SKM-1 (cell line): ENCODE measurements around the gene SLC9B1.
A peak's percentile ranks its signal among the peaks of the same experiment; 100 is the strongest.
"Not testable (repeated sequence)": the region's sequence is repeated elsewhere in the genome, so short reads cannot be mapped to it uniquely, and the experiment has no call there.

Experiments used
- DNase-seq: peaks from one replicate; lab custom pipeline; 2025; ENCODE audit not compliant: unreplicated experiment; lab: John Stamatoyannopoulos, UW

The SLC9B1 gene

DNA sequence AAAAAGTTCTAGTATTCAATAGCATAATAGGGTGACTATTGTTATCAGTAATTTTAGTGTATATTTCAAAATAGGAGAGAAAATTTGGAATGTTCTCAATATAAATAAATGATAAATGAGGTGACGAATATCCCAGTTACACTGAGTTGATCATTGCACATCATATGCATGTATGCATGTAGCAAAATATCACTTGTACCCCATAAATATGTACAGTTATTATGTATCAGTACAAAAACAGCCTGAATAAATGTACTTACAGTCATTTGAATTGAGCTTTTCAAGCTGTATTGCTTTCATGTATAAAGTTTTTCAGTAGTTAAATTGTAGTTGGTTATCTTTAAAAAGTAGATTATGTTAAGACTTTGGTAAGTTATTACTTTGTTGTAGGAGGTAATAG lies 138.2 kb downstream of the SLC9B1 start:
- DNase-seq = no peak

DNA sequence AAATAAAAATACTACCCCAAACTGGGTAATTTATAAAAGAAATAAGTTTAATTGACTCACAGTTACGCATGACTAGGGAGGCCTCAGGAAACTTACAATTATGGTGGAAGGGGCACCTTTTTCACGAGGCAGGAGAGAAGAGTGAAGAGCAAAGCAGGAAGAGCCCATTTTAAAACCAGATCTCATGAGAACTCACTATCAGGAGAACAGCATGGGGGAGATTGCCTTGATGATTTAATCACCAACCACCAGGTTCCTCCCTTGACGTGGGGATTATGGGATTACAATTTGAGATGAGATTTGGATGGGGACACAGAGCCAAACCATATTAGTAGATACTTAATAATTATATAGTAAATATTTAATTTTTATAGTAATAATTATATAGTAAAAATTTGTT lies 140.6 kb downstream of the SLC9B1 start:
- DNase-seq = no peak

DNA sequence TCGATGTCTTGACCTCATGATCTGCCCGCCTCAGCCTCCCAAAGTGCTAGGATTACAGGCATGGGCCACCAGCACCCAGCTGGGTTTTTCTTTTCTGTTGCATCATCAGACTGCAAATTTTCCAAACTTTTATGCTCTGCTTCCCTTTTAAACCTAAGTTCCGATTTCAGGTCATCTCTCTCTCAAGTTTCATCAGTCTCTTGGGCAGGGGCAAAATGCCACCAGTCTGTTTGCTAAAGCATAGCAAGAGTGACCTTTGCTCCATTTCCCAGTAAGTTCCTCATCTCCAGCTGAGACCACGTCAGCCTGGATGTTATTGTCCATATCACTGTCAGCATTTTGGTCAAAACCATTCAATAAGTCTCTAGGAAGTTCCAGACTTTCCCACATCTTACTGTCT lies 141.2 kb downstream of the SLC9B1 start:
- DNase-seq = peak; percentile 59

DNA sequence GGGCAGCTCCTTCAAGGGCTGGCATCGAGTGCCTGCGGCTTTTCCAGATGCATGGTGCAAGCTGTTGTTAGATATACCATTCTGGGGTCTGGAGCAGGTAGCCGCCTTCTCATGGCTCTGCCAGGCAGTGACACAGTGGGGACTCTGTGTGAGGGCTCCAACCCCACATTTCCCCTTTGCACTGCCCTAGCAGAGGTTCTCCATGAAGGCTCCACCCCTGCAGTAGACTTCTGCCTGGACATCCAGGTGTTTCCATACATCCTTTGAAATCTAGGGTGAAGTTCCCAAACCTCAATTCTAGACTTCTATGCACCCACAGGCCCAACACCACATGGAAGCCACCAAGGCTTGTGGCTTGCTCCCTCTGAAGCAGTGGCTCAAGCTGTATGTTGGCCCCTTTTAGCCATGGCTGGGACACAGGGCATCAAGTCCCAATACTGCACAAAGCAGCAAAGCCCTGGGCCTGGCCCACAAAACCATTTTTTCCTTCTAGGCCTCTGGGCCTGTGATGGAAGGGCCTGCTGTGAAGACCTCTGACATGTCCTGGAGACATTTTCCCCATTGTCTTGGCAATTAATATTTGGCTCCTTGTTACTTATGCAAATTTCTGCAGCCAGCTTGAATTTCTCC lies 141.9 kb downstream of the SLC9B1 start:
- DNase-seq = not testable (repeated sequence)

DNA sequence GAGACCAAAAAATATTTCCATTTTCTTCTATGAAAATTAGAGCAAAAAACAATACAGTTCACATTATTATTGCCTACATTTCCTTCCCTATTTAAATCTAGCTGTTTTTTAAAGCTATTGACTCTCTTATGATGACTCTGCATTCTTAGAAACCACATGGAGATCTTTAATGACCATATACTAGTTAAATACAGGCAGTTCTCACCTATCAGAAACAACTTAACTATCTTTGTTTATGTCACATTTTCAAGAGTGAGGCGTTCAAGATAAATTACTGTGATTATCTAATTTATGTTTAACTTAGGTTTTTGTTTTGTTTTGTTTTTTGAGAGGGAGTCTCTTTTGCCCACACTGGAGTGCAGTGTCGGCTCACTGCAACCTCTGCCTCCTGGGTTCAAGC lies 147.7 kb downstream of the SLC9B1 start:
- no peak for DNase-seq

DNA sequence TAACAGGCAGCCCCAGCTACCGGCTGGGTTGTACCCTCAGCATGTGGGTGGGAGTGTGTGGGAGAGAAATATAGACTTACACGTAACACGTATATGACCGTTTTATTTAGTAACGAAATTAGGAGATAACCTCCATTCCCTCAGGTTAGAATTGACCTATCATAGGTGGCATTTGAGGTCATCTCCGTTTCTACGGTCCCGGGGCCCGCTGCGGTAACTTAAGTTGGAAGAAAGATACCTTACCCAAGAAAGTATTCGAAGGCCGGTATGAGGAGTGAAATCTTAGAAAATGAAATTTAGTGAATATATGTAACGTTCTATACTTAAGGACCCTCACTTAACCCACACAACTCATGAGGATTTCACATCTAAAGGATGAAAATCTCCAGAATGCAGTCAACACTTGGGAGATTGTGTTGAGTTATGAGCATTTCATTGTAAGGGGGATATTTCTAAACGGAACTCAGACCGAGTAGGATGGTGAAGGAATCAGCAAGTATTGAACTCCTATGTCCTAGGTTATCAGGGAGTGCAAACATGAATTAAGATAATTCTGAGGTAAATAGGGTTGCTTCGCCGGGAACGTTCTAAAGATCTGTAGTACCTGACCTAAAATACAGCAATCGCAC lies 149.8 kb downstream of the SLC9B1 start:
- no peak for DNase-seq

DNA sequence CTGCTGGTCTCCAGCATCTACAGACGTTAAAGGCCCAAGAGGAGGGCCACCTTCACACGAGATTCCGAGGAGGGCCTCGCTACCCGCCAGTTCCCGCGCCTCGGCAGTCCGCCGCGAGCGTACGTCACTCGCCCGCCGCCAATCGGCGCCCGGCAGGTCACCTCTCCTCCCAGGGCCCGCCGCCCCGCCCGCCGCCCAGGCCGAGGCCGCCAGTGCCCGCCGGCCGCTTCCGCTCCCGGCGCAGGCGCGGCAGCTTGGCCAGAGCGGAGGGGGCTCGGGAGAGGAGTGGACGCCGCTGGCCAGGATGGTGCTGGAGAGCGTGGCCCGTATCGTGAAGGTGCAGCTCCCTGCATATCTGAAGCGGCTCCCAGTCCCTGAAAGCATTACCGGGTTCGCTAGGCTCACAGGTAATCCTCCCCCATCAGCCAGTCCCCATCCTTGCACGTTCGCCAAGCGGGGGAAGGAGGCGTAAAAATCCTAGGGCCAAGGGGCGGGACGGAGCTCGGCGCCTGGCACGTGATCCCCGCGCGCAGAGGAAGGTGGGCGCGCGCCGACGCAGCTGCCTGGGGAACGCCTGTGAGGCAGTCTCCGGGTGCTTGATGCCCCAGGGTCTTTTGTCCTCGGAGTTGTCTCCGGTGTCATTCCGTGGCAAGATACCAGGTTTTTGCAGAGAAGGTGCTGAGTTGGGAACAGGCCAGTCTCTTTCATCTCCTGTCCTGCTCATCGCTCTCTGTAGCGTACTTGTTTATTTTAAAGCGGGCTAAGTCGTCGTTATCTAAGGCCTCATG lies 150.5 kb downstream of the SLC9B1 start, which contains the start of gene CISD2:
Gene CISD2, plus strand, starts transcription at position 212 of the 788 bp plus-strand sequence. Its CDS starts 93 bp downstream, at position 305.
- DNase-seq = peak; percentile 79

DNA sequence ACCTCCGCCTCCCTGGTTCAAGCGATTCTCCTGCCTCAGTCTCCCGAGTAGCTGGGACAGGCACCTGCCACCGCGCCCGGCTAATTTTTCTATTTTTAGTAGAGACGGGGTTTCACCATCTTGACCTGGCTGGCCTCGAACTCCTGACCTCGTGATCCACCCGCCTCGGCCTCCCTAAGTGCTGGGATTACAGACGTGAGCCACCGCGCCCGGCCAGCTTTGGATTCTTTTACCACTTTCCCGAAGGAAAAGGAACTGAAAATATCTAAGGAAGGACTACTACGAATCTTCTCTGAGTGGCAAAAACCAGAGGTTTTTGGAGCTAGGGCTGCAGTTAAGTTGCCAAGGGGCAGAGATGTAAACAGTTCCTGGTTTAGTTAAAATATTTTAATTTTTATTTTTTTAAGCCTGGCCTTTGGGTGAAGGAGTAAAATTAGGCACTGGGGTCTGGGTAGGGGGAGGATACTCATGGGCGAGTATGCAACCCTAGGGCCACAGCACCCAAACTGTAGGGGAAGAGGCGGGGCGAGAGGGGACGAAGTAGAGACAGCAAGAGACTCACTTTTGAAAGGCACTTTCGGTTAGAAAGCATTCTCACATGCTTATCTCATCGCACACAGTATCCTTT lies 151.2 kb downstream of the SLC9B1 start:
- DNase-seq = no peak

DNA sequence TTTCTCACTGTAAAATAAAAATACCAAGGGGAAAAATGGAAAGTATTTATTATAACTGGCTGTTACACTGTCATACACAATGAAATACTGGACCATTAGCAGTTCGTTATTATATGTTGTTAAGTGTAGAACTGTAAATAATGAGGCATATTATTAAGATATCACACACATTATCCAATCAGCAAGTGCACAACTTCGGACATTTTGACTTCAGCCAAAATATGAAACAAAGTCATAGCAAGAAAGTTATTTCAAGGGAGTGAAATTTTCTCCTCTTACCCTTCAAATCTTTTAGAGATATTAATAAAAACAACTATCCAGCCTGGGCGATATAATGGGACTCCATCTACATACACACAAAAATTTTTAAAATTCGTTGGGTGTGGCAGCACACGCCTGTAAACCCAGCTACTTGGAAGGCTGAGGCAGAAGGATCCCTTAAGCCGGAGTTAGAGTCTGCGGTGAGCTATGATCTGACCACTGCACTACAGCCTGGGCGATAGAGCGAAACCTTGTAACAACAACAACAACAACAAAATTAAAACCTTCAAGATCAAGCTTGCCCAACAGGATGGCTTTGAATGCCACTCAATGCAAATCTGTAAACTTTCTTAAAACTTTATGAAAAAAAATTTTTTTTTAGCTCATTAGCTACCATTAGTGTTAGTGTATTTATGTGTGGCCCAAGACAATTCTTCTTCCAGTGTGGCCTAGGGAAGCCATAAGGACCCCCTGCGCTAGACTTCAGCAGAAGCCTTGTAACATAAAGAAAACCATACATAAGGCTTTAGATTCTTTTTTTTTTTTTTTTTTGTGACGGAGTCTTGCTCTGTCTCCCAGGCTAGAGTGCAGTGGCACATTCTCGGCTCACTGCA lies 152.0 kb downstream of the SLC9B1 start:
- no peak for DNase-seq

DNA sequence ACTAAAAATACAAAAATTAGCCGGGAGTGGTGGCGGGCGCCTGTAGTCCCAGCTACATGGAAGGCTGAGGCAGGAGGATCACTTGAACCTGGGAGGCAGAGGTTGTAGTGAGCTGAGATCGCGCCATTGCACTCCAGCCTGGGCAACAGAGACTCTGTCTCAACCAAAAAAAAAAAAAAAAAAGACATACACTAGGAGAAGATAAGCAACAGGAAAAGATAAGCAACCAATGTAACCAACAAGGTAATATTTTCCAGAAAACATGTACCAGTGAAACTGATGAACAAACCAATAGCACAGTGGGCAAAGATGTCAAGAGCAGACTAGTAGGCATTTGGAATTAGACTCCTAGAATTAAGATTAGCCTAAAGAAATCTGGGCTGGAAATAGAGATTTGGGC lies 154.2 kb downstream of the SLC9B1 start:
- DNase-seq = not testable (repeated sequence)

DNA sequence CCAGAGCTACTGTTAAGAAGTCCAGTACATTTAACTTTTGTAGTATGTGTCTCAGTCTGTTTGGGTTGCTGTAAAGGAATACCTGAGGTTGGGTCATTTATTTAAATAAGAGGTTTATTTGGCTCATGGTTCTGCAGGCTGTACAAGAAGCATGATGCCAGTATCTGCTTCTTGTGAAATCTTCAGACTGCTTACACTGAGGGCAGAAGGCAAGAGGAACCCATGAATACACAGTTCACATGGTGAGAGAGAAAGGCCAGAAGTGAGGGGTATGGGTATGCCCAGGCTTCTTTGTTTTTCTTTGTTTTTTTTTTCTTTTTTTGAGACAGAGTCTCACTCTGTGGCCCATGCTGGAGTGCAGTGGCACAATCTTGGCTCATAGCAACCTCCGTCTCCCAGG lies 156.8 kb downstream of the SLC9B1 start:
- DNase-seq = no peak

DNA sequence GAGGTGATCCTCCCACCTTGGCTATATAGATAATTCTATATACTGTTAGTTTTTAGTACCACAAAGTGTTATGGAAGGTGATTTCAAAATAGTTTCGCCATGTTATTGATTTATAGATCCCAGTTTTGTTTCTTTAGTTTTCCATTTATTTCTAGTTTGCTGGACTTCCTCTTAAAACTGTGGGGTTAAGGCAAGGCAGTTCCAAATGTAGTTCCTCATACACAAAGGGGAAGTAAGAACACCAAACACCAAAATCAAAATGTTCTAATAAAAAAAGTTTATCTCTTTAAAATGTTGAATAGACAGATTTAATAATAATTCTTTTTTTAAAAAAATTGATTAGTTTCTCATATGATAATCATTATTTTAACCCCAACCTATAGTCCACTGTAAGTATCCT lies 157.5 kb downstream of the SLC9B1 start:
- DNase-seq = peak; percentile 63

DNA sequence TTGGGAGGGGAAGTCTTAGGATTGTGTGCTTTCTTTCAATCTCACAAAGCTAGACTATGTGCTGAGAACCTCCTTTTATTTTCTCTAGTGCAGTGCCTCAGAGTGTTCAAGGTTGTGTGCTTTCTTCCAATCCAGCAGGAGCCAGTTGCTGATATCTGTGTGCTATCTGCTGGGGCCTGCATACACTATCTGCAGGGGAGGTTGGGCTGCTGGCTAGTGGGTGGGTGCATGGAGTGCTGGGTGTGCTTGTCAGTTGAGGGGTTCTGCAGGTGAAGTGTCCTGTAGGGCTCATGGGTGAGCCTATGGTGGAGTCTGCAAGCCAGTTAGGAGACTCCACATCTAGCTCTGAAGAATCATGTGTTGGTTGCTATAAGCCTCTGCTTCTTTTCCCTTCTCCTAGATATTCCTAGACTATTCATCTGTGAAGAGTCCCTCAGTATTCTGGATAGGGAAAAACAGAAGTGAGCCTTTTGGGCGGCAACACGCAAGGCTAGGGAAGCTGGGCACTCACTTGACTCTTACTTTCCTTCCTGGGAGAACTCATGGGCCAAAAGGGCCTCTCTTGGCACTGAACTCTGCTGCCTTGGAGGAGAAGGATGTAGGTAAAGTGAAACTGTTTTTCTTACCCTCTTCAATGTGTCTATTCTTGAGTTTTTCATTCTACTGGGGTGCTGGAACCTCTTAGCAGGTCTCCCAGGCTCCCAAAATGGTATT lies 158.7 kb downstream of the SLC9B1 start:
- DNase-seq = no peak

DNA sequence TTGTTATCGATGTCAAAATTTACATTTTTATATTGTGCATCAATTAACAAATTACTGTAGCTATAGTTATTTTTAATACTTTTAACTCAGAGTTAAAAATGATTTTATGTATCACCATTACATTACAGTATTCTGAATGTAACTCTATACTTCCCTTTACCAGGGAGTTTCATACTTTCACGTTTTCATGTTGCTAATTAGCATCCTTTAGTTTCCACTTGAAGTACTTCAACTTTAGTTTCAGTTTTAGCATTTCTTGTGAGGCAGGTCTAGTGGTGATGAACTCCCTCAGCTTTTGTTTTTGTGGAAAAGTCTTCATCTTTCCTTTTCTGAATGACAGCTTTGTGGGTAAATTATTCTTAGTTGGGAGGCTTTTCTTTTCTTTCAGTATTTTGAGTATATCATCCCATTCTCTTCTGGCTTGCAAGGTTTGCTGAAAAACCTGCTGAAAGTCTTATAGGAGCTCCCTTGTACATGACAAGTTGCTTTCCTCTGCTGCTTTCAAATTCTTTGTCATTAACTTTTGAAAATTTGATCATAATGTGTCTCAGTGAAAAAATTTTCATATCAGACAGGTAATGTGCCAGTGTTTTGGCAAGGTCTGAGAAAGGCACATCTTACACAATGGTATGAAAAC lies 160.6 kb downstream of the SLC9B1 start:
- DNase-seq = no peak
